Mesenchymal stem cell (in vitro differentiated cells and primary cell): ENCODE measurements around the gene MT2A.
A peak's percentile ranks its signal among the peaks of the same experiment; 100 is the strongest.

Experiments used
- DNase-seq: peaks from one replicate; pipeline ENCODE4 v3.0.0-alpha.2; 2013
- H2AFZ ChIP-seq: one replicate; pipeline ENCODE4 v1.6.1; 2013; ENCODE audit warnings: low read depth, mild to moderate bottlenecking, control low read depth, inconsistent platforms, low read length, moderate library complexity
- H2AK5ac ChIP-seq: 2 replicates; pipeline ENCODE4 v1.6.1; 2013; ENCODE audit warnings: low read length, moderate library complexity, mild to moderate bottlenecking, inconsistent platforms; ENCODE audit not compliant: severe bottlenecking
- H2BK120ac ChIP-seq: one replicate; pipeline ENCODE4 v1.6.1; 2013; ENCODE audit warnings: low read depth, mild to moderate bottlenecking, inconsistent platforms, low read length, moderate library complexity
- H2BK12ac ChIP-seq, 2 experiments: one replicate each; pipeline ENCODE4 v1.6.1; 2013; ENCODE audit warnings: inconsistent platforms in 2 of 2, low read length in 2 of 2, mild to moderate bottlenecking in 2 of 2, moderate library complexity in 2 of 2, control low read depth in 1 of 2
- H2BK15ac ChIP-seq: one replicate; pipeline ENCODE4 v1.6.1; 2013; ENCODE audit warnings: mild to moderate bottlenecking, low read depth, inconsistent platforms; ENCODE audit not compliant: poor library complexity, severe bottlenecking
- H2BK5ac ChIP-seq: 2 replicates; pipeline ENCODE4 v1.6.1; 2013; ENCODE audit warnings: low read depth, mild to moderate bottlenecking, low read length, control low read depth, inconsistent platforms; ENCODE audit not compliant: poor library complexity, severe bottlenecking
- H3K14ac ChIP-seq, 2 experiments: one replicate each; pipeline ENCODE4 v1.6.1; 2013; ENCODE audit warnings: inconsistent platforms in 2 of 2, low read length in 2 of 2, control low read depth in 1 of 2, mild to moderate bottlenecking in 1 of 2, moderate library complexity in 1 of 2
- H3K18ac ChIP-seq, 2 experiments: one replicate each; pipeline ENCODE4 v1.6.1; 2013; ENCODE audit warnings: inconsistent platforms in 2 of 2, low read length in 2 of 2, control low read depth in 1 of 2, low read depth in 1 of 2, mild to moderate bottlenecking in 1 of 2
- H3K23ac ChIP-seq, 2 experiments: one replicate each; pipeline ENCODE4 v1.6.1; 2013; ENCODE audit warnings: inconsistent platforms in 2 of 2, low read length in 2 of 2, mild to moderate bottlenecking in 2 of 2, moderate library complexity in 2 of 2, control low read depth in 1 of 2
- H3K27ac ChIP-seq: 2 replicates; pipeline ENCODE4 v1.5.1; 2013; ENCODE audit warnings: mild to moderate bottlenecking, moderate library complexity, low read length, control low read depth, inconsistent platforms; ENCODE audit not compliant: poor library complexity, severe bottlenecking
- H3K27me3 ChIP-seq, 2 experiments: 2 replicates each; pipeline versions ENCODE4 v1.6.1 to v1.7.0; 2013; ENCODE audit warnings: low read length in 2 of 2, mild to moderate bottlenecking in 2 of 2, moderate library complexity in 2 of 2, control low read depth in 1 of 2, inconsistent platforms in 1 of 2; ENCODE audit not compliant: control insufficient read depth in 1 of 2, insufficient read depth in 1 of 2
- H3K36me3 ChIP-seq, 2 experiments: 2 replicates each; pipeline versions ENCODE4 v1.6.1 to v1.7.0; 2013; ENCODE audit warnings: low read length in 2 of 2, control low read depth in 1 of 2, inconsistent platforms in 1 of 2, low read depth in 1 of 2, mild to moderate bottlenecking in 1 of 2; ENCODE audit not compliant: insufficient read depth in 2 of 2, control insufficient read depth in 1 of 2
- H3K4ac ChIP-seq, 2 experiments: one replicate each; pipeline ENCODE4 v1.6.1; 2013; ENCODE audit warnings: inconsistent platforms in 2 of 2, low read length in 2 of 2, mild to moderate bottlenecking in 2 of 2, moderate library complexity in 2 of 2, control low read depth in 1 of 2, low read depth in 1 of 2
- H3K4me1 ChIP-seq: 2 replicates; pipeline ENCODE4 v1.6.1; 2013; ENCODE audit warnings: low read depth, low read length, control low read depth; ENCODE audit not compliant: control insufficient read depth, insufficient read depth
- H3K4me2 ChIP-seq: 2 replicates; pipeline ENCODE4 v1.6.1; 2013; ENCODE audit warnings: low read length, mild to moderate bottlenecking, inconsistent platforms; ENCODE audit not compliant: poor library complexity, severe bottlenecking
- H3K4me3 ChIP-seq, 2 experiments: 2 replicates each; pipeline versions ENCODE4 v1.5.1 to v1.7.0; 2013; ENCODE audit warnings: low read length in 2 of 2, mild to moderate bottlenecking in 2 of 2, control low read depth in 1 of 2, low read depth in 1 of 2; ENCODE audit not compliant: insufficient read depth in 1 of 2
- H3K79me1 ChIP-seq: replicated peaks from 2 replicates; pipeline ENCODE4 v1.6.1; 2013; ENCODE audit warnings: mild to moderate bottlenecking, control low read depth, low read length, inconsistent platforms; ENCODE audit not compliant: poor library complexity, severe bottlenecking
- H3K9ac ChIP-seq: 2 replicates; pipeline ENCODE4 v1.7.0; 2013; ENCODE audit warnings: mild to moderate bottlenecking, low read length, moderate library complexity
- H3K9me3 ChIP-seq: 2 replicates; pipeline ENCODE4 v1.7.0; 2013; ENCODE audit warnings: mild to moderate bottlenecking, low read length; ENCODE audit not compliant: control insufficient read depth
- H4K8ac ChIP-seq: one replicate; pipeline ENCODE4 v1.6.1; 2013; ENCODE audit warnings: inconsistent platforms, mild to moderate bottlenecking, low read length, moderate library complexity
- H4K91ac ChIP-seq: one replicate; pipeline ENCODE4 v1.6.1; 2013; ENCODE audit warnings: mild to moderate bottlenecking, low read length, inconsistent platforms
- WGBS: methylation state at CpG from one replicate; pipeline ENCODE4 v1.1.7; 2013; ENCODE audit warnings: mixed read lengths; 5-methylcytosine and 5-hydroxymethylcytosine counted together

MT2A gene

DNA sequence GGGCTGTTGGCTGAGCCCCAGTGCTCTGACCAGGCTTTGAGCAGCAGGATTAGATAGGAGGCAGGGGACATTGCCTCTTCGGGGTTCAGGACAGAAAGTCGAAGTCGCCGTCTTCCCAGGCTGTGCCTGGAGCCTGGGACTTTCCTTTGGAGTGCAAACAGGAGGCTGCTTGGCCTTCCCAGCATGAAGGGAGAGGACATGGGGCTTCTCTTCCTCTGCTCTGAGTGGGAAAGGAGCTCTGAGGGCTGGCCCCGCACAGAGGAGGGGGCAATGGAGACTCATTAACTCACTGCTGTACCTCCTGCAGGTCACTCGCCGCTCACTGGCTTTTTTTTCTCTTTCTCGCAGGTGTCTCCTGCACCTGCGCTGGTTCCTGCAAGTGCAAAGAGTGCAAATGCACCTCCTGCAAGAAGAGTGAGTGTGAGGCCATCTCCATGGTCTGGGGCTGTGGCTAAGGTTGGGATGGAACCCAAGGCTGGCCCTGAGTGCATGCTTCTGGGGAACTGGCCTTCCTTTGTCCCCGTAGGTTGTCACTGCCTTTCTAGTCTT is 50.0 kb downstream of the MT2A start:
- H4K91ac ChIP-seq: no peak overlapping the region
- no peak overlapping the region for H3K18ac ChIP-seq
- no peak overlapping the region for H3K27ac ChIP-seq
- H4K8ac ChIP-seq: no peak overlapping the region
- peak overlapping the region; percentile 13 for H2BK15ac ChIP-seq
- H3K9me3 ChIP-seq: no peaks in the 10 kb centered on the region
- H2AFZ ChIP-seq: no peak overlapping the region
- H2BK120ac ChIP-seq: no peak overlapping the region
- peak overlapping the region in 1 of 2 experiments; percentile 73 for H3K4me3 ChIP-seq
- no peak overlapping the region for H3K23ac ChIP-seq
- H2AK5ac ChIP-seq: no peak overlapping the region
- no peak overlapping the region for H2BK12ac ChIP-seq
- no peak overlapping the region for H3K14ac ChIP-seq
- peaks cover 58 to 64% of the 10 kb centered on the region in 2 experiments for H3K27me3 ChIP-seq
- no peak for DNase-seq
- H3K9ac ChIP-seq: peak overlapping the region; percentile 5
- H3K4me2 ChIP-seq: no peak overlapping the region
- 12% methylated on average over 10 of the region's 10 CpGs for WGBS
- H3K79me1 ChIP-seq: no peaks in the 10 kb centered on the region
- no peak overlapping the region for H3K4ac ChIP-seq
- no peak overlapping the region for H2BK5ac ChIP-seq
- H3K4me1 ChIP-seq: peaks cover 23% of the 10 kb centered on the region
- H3K36me3 ChIP-seq: no peaks in the 10 kb centered on the region
